GM19240 (cell line): ENCODE measurements around the gene RCAN1.
"Not testable (repeated sequence)": the region's sequence is repeated elsewhere in the genome, so short reads cannot be mapped to it uniquely, and the experiment has no call there.

ENCODE experiments used
- DNase-seq: peaks from one replicate; pipeline ENCODE4 v3.0.0; 2011; ENCODE audit warnings: low spot score; ENCODE audit not compliant: insufficient read length

RCAN1 gene

DNA sequence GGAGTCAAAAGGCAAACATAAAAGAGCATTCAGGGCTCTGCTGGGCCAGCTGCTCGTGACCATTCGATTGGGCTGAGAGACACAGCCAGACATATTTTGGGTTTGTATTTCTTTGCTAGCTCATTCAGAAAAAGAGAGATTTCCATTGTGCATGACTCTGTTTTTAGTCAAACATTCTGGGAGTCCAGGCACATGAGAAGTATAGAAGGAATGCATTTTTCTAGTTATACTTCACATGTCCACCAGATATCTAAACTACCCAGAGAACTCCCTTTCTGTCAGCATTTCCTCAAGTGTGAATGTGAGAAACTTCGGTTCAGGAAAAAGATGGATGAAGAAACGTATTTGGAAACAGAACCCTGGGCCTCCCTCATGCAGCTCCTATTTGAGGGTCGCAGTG lies 96.6 kb downstream of the RCAN1 start:
- DNase-seq: no peak

DNA sequence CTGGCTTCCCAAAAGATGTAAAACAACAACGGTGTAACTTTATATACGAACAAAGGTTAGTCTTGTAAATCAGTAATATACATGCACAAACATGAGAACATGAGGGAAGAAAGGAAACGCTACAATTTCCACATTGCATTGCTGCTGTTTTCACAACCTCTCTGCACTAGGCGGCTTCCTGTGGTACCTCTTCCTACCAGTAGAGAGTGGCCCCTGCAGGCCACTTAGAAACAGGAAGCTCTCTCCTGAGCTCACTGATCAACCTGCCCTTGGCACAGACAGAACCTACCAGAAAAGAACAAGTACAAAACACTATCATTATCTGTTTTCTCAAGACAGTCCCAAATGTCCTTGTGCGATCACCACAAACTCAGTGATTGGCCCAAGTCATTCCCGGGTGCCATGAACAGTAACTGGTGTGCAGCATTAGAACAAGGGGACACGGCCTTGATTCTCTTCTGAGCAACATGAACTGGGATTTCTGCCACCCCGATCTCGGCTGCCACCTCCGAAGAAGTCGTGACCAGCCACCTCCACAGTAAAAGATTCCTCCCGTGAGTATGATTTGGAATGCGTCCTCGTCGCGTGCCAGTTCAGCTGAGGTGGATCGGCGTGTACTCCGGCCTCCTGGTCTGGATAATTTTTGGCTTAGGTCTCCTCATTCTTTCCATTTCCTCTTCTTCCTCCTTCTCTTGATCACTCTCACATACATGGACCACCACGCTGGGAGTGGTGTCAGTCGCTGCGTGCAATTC lies 97.2 kb downstream of the RCAN1 start:
- DNase-seq: no peak

GRCh38 chr21:34517039-34517438 lies 97.9 kb downstream of the RCAN1 start:
- no peak for DNase-seq

GRCh38 chr21:34514576-34515115 lies 100.3 kb downstream of the RCAN1 start:
- no peak for DNase-seq

- no peak for DNase-seq
These were observed 101.7 kb downstream of the RCAN1 start for GRCh38 chr21:34513129-34513675.

DNA sequence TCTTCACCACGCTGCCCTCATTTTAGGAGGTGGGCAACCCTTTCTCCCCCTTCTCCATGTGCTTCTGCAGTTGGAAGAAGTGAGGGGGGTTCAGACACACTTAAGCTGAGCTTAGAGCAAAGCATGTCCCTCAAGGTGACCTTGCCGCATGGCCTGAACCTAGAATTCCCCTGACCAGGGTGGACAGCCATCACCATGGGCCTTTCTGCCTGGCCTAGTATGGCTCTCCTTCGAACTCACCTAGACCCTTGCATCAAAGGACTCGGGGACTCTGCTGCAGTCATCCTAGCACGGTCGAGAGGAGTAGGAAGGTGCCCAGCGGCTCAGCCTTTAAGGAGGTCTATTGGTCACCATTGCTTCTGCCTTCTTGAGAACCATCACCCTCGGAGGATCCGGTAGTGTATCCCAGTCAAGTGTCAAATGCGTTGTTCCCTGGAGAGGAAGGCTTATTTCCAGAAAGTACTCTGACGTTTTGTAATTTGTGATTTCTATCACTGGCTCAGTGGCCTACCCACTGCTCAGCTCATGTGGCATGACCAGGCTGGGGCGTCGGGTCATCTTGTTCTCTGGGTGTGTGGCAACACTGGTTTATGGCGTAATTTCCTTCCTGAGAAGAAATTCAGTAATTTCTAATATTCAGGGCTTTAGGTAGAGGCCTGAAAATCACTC lies 103.0 kb downstream of the RCAN1 start, which contains the start of gene KCNE1:
Gene KCNE1, minus strand, starts transcription at position 424 of the 669 bp plus-strand sequence. CDS start 62,576 bp downstream, outside the sequence.
- no peak for DNase-seq

DNA sequence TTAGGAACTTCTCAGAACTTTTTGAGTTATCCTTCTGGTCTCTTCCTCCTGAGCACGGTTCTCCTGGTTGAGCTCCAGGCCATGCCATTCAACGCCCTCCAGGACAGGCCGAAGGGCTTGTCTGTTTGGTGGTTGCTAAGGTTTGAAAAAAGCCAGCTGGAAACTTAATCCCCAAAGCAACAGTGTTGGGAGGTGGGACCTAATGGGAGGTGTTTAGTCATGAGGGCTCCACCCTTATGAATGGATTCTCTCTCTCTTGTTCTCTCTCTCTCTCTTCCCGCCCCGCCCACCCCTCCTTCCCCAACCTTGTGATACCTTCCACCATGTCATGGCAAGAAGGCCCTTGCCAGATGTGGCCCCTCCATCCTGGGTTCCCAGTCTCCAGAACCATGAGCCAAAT lies 103.7 kb downstream of the RCAN1 start:
- DNase-seq: no peak

- peak; percentile 46 for DNase-seq
These were observed 104.5 kb downstream of the RCAN1 start for GRCh38 chr21:34510148-34511142.

- no peak for DNase-seq
These were observed 105.8 kb downstream of the RCAN1 start for GRCh38 chr21:34509151-34509550.

GRCh38 chr21:34504595-34504994 lies 110.3 kb downstream of the RCAN1 start:
- no peak for DNase-seq

GRCh38 chr21:34502480-34503106 lies 112.3 kb downstream of the RCAN1 start:
- DNase-seq: no peak

DNA sequence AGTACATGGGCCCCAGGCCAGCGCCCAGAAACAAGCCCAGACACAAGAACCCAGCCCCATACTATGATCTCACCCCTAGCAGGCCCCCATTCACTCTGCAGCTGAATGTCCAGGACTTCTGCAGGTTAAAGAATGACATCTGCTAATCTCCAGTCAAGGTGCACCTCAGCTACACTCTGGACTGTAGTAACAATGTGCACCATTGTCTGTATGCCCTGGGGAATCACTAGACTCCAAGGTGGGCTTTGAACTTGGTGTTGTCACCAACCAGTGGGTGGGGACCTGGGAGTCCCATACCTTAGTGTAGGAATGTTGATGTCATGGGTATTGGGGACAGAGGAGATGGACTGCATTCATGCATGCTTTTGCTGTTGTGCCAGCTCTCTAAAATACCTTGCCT lies 113.2 kb downstream of the RCAN1 start:
- no peak for DNase-seq

DNA sequence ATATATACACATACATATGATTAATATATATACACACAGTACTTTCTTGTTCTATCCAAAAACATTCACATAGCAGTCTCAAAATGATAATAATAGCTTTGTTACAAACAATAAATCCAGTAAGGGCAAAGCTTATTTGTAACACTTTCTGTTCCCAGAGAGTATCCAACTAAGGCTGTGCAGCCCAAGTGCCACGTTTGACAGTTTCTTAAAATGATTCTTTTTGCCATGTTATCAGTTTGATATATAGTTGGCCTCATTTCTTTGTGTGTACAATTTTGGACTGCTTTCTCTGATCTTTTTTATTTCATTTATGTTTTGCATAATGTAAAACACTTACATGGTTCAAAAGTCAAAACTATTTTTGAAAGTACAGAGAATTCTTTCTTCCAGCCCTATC lies 114.7 kb downstream of the RCAN1 start:
- DNase-seq: no peak

DNA sequence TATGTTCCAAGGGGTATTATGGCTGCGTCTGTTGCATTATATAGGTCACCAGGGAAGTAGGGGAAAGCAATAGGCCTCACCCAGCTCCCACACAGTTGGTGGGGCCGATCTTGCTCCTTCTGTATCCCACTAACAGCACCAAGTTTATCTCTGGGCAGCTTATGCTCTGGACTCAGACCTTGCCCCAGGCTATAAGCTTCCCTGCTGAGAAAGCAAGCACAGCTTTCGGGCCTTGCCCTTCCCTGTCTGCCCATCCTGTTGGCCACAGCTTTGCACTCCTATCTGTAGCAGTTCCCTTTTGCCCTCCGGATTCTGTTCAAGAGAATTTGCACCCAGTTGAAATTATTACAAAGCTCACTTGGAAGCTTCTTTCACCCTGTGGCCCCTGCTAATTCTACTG lies 115.8 kb downstream of the RCAN1 start:
- no peak for DNase-seq

GRCh38 chr21:34498623-34499022 lies 116.3 kb downstream of the RCAN1 start:
- no peak for DNase-seq

DNA sequence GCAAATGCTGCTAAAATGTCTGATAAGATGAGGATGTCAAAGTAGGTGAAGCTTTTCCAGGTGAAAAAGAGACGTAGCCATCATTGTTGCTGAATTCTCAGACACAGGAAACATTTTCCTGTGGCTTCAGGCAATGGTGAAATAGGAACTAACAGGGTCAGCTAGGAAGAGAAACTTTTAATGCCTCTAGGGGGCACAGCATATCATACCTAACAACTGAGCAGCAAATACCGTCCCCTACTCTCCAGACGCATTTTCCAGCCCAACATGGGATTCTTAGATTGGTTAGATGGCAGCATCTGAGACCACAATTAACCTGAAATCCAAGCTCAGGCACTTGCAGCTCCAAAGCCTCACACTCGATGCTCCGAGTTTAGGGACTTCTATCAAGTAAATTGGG lies 131.1 kb downstream of the RCAN1 start:
- not testable (repeated sequence) for DNase-seq

DNA sequence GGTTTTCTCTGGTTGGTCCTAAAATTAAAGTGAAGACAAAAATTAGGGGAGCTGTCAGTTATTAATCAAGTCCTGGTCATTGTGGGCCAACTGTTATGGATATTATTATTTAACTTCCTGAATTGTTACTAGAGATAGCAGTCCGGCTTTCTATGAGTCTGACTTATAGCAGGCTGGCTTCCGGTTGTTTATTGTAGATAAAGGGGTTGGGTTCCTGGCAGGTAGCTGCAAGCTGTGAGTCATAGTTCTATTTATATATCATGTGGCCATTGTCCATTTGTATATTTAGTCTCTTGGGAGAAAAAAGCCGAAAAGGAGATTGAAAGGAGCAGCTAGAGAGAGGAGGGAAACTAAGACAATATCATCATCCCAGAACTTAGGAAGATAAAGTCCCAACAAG lies 131.5 kb downstream of the RCAN1 start:
- not testable (repeated sequence) for DNase-seq

DNA sequence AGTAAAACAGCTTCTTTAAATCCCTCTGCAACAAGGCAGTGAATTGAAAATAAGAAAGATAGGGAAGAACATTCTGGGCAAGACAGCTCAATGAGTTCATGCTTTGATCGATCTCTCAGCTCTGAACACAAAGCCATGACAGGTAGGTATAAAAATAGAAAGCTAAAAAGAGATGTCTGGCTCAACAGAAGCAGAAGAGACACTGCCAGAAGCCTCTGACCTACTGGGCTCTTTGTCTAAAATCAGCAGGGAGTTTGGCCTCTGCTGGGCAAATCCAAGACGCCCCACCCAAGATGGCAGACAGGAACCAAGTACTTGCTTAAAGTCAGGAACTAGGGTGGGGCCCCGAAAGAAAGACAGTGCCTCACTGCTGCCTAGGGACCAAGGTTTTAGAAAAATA lies 147.6 kb downstream of the RCAN1 start:
- DNase-seq: not testable (repeated sequence)
